Measurements from ENCODE around the gene ATP10A.

DNA sequence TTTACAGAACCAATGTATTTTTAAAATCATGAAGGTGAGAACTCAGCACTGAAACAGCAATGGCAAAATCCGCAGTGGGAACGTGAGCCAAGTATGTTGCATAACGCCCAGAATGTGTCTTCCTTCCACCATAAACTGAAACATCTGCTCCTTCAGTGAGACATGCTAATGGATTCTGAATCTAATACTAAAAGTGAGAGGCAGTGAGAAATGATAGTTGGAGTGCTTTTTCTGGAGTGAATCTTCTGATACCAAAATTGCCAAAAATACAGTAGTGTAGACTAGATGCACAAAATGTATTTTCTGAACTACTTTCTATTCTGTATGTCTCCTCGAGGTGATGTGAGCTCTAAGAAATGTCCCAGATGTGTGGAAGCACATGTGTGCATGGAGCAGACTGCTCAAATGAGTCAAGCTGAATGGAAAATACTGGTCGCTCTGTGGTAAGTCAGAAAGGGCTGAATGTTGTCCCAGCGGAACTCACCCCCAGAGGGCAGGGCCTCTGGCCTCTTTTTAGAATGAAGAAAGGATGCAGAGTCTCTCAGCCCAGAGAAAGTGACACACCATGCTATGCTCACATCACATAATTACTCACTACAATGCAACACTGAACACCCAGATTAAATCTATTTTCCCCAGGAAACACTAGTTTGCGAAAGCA is 73.0 kb downstream of the ATP10A start:
- TF ChIP-seq CTCF (IDR thresholded peaks at IDR 0.05 in 2 of 3, conservative IDR thresholded peaks at IDR 0.05 in 1 of 3; ENCODE audit: borderline replicate concordance in 1 of 3, insufficient read depth in 1 of 3, low read depth in 2 of 3, low read length in 2 of 3) = no peak
- no peak for TF ChIP-seq YY1 (IDR thresholded peaks at IDR 0.05; ENCODE audit: extremely low read depth, insufficient replicate concordance, low read depth, low read length)
- no peak for TF ChIP-seq POLR2A (IDR thresholded peaks at IDR 0.05; ENCODE audit: borderline replicate concordance, extremely low read depth, insufficient read depth, insufficient read length)
- no peak for TF ChIP-seq JUND (IDR thresholded peaks at IDR 0.05)
- TF ChIP-seq EGR1 (IDR thresholded peaks at IDR 0.05; ENCODE audit: low read depth) = no peak
- TF ChIP-seq REST (IDR thresholded peaks at IDR 0.05; ENCODE audit: low read depth) = no peak
- no peak for TF ChIP-seq CBX3 (IDR thresholded peaks at IDR 0.05; ENCODE audit: low read depth)
- no peak for TF ChIP-seq ELF1 (IDR thresholded peaks at IDR 0.05; ENCODE audit: borderline replicate concordance, low read depth)
- no peak for TF ChIP-seq ZNF274 (IDR thresholded peaks at IDR 0.05; ENCODE audit: low read depth, low read length)
- TF ChIP-seq EZH2 (IDR thresholded peaks at IDR 0.05) = no peak
- TF ChIP-seq RAD21 (IDR thresholded peaks at IDR 0.05; ENCODE audit: low read depth) = no peak
- no peak for TF ChIP-seq MAX (IDR thresholded peaks at IDR 0.05)
- no peak for TF ChIP-seq TCF7L2 (IDR thresholded peaks at IDR 0.05; ENCODE audit: borderline replicate concordance, extremely low read depth, insufficient read depth, insufficient read length)
- no peak for TF ChIP-seq POLR2AphosphoS5 (IDR thresholded peaks at IDR 0.05; ENCODE audit: low read depth, low read length)
